D721Med (cell line): Measurements from ENCODE around the gene HSPB6.

Source experiments
- DNase-seq: peaks from one replicate; pipeline ENCODE4 v3.0.0; 2011; ENCODE audit warnings: low spot score; ENCODE audit not compliant: insufficient read length
- FAIRE-seq: peaks from 2 replicates; lab custom pipeline; 2011; peaks lifted over from hg19 to GRCh38; lab: Jason Lieb, UNC
- CTCF ChIP-seq: IDR thresholded peaks from 2 replicates; pipeline ENCODE4 v1.5.1; 2012; ENCODE audit warnings: mild to moderate bottlenecking, control low read depth; ENCODE audit not compliant: insufficient read depth; ENCODE audit errors: missing control alignments

HSPB6 gene

GRCh38 chr19:35745328-35746086 is 11.3 kb downstream of the HSPB6 start, which contains the start of the genes PSENEN and U2AF1L4:
TSS of gene PSENEN (plus strand) at chr19:35745651. CDS start at chr19:35745931, 280 bp downstream.
TSS of gene U2AF1L4 (minus strand) at chr19:35745418. CDS start at chr19:35745391, 27 bp downstream.
- DNase-seq (peak; percentile 53), FAIRE-seq (no peak)
- TF ChIP-seq CTCF: no peak

- TF ChIP-seq CTCF: peak; percentile 38
- DNase-seq (peak; percentile 29), FAIRE-seq (no peak)
Observed at GRCh38 chr19:35744430-35745327, 12.2 kb downstream of the HSPB6 start.

GRCh38 chr19:35743640-35744429 is 13.0 kb downstream of the HSPB6 start:
- DNase-seq (no peak), FAIRE-seq (no peak)
- no peak for TF ChIP-seq CTCF

- TF ChIP-seq CTCF: no peak
- no peak for FAIRE-seq
- no peak for DNase-seq
Observed at GRCh38 chr19:35742121-35742724, 14.6 kb downstream of the HSPB6 start, which contains the start of gene IGFLR1. TSS of gene IGFLR1 (minus strand) at chr19:35742452. CDS start at chr19:35741180, 1,272 bp downstream.

- TF ChIP-seq CTCF: no peak
- FAIRE-seq: no peak
- DNase-seq: peak; percentile 20
Observed at GRCh38 chr19:35741203-35741515, 15.7 kb downstream of the HSPB6 start.

GRCh38 chr19:35740423-35741202 is 16.2 kb downstream of the HSPB6 start:
- peak; percentile 99 for DNase-seq
- no peak for TF ChIP-seq CTCF
- no peak for FAIRE-seq
